Measurements from ENCODE around the gene DNAJA4.

GRCh38 chr15:78320183-78320582 lies 55.8 kb downstream of the DNAJA4 start:
- TF ChIP-seq CTCF (conservative IDR thresholded peaks at IDR 0.05 in 1 of 2, IDR thresholded peaks at IDR 0.05 in 1 of 2; ENCODE audit: extremely low read depth in 1 of 2, insufficient read depth in 1 of 2, low read depth in 1 of 2, low read length in 2 of 2) (no peak), EZH2 (IDR thresholded peaks at IDR 0.05; ENCODE audit: borderline replicate concordance, low read length) (no peak)

Data from mammary epithelial cell (primary cell).